GM21825 (cell line): Measurements from ENCODE around the gene DRAM2.
"Not testable (repeated sequence)": the region's sequence is repeated elsewhere in the genome, so short reads cannot be mapped to it uniquely, and the experiment has no call there.

Experiments used
- ATAC-seq: cut with Tn5 transposase; IDR thresholded peaks from one replicate; pipeline ENCODE4 v1.9.1; 2021; ENCODE audit warnings: mild to moderate bottlenecking, moderate library complexity; ENCODE audit not compliant: unreplicated experiment

DRAM2 gene

GRCh38 chr1:111145542-111145941, 5.6 kb upstream of the DRAM2 start:
- ATAC-seq: no peak

GRCh38 chr1:111142356-111142975, 2.6 kb upstream of the DRAM2 start:
- ATAC-seq: no peak

DNA sequence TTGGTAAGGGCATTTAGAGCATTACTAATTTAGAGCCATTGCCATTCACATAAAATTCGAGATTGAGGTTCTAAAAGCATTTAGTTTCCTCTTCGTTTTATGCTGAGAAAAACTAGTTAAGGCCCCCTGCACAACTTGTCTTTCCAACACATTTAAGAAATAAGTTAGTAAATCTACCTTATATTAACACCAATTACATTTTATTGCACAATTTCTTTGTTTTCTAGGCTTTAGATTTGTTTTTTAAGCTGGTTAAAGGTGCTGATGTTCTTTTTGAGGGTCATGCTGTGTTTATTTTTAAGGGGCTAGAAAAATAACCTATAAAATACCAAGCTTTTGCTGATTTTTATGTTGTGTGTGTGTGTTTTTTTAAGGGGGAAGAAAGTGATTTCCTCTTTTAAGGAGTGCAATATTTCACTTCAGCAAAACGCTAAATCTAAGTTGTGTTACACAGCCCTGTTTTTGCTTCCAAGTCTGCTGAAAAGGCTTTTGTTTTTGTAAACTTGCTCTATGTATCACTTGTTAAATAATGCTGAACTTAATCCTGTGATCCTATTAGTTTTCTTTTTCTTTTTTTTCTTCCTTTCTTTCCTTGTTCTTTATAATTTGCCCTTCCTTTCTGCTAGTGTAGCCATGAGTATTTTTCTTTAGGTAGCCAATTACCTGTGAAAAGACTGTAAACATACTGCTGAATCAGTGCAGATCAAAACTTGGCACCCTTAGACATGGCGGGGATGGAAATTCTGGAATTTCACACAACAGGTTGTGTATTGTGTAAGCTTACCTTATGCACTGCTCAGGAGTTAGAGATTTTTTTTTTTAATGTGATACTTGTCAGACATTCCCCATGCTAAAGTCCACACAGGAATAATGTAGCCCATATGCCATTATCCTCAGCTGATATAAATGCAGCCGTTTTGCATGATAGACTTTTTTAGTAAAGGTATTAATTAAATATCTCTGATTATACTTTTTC, 1.6 kb upstream of the DRAM2 start:
- no peak for ATAC-seq

DNA sequence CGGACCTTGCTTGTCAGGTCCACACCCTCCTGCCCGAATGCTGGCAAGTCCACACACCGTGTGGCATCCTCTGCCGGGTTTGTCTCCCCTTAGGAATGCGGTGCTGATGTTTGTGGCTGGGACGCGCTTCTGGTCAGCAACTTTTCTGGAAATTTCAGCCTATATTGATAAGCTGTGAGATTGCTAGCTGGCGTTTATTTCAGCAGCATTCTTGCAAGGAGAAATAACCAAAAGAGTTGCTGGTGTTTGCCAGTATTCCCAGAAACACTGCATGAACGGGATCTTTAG, 731 bp upstream of the DRAM2 start:
- no peak for ATAC-seq

DNA sequence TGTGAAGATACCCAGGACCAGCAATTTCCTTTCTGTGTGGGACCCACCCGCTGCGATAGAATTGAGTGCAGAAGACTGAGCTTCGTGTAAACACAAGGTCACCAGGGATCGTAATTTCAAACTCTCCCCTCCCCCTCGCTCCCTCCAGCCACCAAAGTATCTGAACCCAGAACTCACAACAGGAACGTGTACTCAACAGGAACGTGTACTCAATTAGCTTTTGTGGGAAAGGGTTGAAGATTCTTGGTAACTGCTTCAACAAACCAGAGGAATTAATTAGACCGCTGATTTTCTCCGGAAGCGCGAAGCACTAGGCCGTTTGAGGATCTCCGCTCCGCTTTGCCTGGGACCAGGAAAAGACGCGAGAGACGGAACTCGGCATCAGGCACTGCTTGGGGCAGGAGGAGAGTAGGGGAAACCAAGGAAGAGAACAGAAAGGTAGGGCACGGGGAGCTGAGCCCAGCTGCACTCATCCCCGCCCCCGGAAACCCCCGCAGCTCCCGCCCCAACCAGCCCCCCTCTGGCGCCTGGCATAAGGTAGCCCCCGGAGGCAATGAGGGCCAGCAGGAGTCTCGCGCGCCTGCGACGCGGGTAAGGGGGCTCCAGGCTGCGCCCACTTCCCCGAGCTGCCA, 453 bp downstream of the DRAM2 start:
- ATAC-seq: peak; percentile 31

DNA sequence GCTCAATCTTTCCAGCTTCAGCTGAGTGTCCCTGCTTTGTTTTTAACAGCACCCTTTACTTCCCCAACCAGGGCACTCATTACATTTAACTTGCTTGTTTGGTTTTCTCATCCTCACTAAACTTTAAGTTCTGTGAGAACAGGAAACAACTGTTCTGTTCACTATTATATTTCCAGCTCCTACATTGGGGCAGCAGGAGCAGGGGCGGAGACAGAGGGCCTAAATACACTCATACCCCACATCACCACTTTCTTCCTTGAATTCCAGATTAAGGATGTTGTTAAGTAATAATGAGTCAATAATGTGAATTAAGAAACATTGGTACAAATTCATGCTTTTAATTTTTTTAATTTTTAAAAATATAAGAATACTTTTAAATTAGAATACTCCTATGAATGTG, 6.0 kb downstream of the DRAM2 start:
- no peak for ATAC-seq

DNA sequence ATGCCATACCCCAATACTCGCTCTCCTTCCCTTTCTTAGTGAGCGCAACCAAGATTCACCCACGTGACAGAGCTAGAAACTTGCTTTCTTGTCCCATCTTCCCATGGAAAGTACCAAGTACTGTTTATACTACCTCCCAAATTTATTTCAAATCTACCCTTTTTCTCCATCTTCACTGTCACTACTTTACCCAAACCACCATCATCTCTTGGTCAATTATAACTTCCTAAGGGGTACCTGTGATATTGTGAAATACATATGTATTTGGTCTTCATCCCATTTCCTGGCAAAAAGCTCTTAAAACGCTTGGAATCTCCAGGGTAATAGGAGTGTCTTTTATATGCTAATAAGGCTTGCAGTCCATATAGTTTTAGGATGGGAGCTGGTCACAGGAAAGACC, 8.2 kb downstream of the DRAM2 start:
- ATAC-seq: no peak

DNA sequence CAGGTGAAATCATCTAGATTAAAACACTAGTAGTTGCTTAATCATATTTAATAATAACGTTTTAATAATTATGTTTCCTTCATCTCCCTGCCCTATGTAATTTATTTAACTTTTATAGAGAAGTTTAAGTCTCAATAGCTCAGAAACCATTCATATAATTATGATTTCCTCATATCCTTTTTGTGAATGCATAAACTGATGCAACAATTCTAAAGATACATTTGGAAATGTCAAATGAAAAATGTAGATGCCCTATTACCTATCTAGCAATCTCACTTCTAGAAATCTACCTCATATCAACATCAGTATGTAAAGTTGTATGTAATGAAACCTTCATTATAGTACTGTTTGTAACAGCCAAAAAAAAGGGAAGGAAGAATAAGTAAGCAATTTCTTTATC, 10.5 kb downstream of the DRAM2 start:
- no peak for ATAC-seq

- peak; percentile 81 for ATAC-seq
Measured at GRCh38 chr1:111127923-111128643, 11.8 kb downstream of the DRAM2 start.

GRCh38 chr1:111126354-111126753, 13.5 kb downstream of the DRAM2 start:
- ATAC-seq: no peak

DNA sequence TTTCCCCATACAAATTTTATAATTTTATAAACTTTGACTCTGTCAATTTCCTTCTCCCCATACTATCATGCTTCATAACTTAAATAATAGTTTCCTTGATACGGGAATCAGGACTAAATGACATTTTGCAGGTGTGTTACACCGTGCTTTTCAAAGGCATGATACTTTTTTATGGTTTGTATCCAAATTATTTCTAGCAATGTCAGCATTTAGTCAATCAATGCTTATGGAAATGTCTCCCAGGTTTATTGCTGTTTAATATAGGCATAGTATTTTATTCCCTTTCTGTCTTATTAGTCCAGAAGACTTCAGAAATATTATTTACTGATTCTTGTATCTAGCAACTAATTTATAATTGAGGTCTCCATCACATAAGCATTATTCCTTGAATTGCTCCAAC, 23.4 kb downstream of the DRAM2 start:
- ATAC-seq: no peak

- ATAC-seq: no peak
Measured at GRCh38 chr1:111110197-111110899, 29.5 kb downstream of the DRAM2 start.

DNA sequence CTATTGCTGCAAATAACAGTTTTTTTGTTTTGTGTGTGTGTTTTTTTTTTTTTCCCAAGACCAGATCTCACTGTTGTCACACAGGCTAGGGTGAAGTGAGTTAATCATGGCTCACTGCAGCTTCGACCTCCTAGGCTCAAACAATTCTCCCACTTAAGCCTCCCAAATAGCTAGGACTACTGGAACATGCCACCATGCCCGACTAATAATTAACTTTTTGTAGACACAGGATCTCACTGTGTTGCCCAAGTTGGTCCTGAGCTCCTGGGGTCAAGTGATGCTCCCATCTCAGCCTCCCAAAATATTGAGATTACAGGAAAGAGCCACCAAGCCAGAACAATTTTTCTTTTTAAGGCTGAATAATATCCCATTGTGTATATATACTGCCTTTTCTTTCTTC, 34.9 kb downstream of the DRAM2 start:
- no peak for ATAC-seq

- ATAC-seq: no peak
Measured at GRCh38 chr1:111101854-111102642, 37.8 kb downstream of the DRAM2 start.

GRCh38 chr1:111099289-111099688, 40.6 kb downstream of the DRAM2 start:
- ATAC-seq: no peak

GRCh38 chr1:111097356-111098099, 42.4 kb downstream of the DRAM2 start:
- no peak for ATAC-seq

GRCh38 chr1:111095421-111095820, 44.5 kb downstream of the DRAM2 start:
- ATAC-seq: not testable (repeated sequence)

DNA sequence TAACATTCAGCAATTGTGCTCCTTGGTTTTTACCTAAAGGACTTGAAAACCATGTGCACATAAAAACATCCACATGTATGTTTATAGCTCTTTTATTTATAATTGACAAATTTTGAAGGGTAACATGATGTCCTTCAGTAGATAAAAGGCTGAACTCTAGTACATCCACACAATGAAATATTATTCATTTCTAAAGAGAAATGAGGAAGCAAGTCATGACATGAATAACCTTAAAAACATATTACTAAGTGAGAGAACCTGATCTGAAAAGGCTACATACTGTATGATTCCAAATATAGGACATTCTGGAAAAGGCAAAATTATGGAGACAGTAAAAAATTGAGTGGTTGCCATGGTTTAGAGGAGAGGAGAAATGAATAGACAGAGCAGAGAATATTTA, 50.3 kb downstream of the DRAM2 start:
- ATAC-seq: no peak

GRCh38 chr1:111085676-111086075, 54.2 kb downstream of the DRAM2 start:
- no peak for ATAC-seq
